Measurements from ENCODE around the gene PER1.
"Not testable (repeated sequence)": the region's sequence is repeated elsewhere in the genome, so short reads cannot be mapped to it uniquely, and the experiment has no call there.

The PER1 gene

GRCh38 chr17:8110907-8111306 is 41.3 kb downstream of the PER1 start:
- DNase-seq (ENCODE audit: insufficient read length, low spot score): no peak
- TF ChIP-seq CTCF (IDR thresholded peaks at IDR 0.05; ENCODE audit: insufficient read depth, missing control alignments): no peak
- FAIRE-seq: no peak

DNA sequence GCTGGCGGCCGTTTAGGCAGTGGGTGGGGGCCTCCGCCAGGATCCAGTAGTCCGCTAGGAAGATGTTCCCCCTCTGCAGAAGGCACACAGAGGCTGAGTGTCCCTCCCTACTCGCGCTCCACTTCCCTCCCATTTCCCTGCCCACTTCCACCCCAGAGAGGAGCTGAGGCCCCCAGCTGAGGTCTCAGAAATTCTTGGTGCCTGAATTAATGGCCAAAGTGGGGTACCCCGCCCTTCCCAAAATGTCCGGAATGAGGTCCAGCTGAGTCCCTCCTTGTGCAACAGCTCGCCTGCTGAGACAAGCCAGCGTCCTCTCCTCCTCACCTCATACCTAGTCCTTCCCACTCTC is 41.8 kb downstream of the PER1 start:
- no peak for TF ChIP-seq CTCF (IDR thresholded peaks at IDR 0.05; ENCODE audit: insufficient read depth, missing control alignments)
- no peak for DNase-seq (ENCODE audit: insufficient read length, low spot score)
- no peak for FAIRE-seq

- peak; percentile 65 for DNase-seq (ENCODE audit: insufficient read length, low spot score)
- TF ChIP-seq CTCF (IDR thresholded peaks at IDR 0.05; ENCODE audit: insufficient read depth, missing control alignments): peak; percentile 37
- no peak for FAIRE-seq
Observed at GRCh38 chr17:8109661-8110455, 42.3 kb downstream of the PER1 start.

DNA sequence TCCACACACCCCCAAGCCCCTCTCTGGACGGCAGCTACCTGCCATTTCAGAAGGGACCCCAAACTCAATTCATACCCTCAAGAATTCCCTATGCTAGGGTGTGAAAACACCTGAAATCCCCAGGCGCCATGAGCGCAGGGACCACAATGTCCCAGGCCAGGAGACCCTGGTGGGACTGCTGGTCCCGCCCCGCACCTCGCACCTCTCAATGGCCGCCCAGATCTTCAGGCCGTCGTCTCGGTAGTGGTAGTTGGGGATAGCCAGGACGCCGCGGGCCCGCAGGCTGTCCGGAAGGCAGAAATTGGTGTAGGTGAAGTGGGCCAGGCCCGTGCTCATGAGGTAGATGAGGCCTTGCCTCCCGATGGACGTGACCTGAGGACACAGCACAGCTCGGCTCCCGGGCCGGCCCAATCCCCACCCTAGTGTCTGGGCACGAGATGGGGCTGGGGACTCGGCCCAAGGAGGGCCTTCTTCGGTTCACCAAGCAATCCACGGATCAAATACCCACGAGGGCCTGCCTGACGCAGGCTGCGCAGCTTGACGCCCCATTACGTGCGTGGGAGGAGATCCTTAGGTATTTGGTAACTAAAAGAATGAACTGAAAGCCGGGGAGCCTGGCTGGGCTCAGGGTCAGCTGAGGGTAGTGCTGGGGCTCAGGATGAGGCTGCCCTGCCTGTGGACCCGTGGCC is 43.1 kb downstream of the PER1 start:
- FAIRE-seq: no peak
- TF ChIP-seq CTCF (IDR thresholded peaks at IDR 0.05; ENCODE audit: insufficient read depth, missing control alignments): no peak

GRCh38 chr17:8106980-8107379 is 45.2 kb downstream of the PER1 start:
- not testable (repeated sequence) for FAIRE-seq; DNase-seq (ENCODE audit: insufficient read length, low spot score)

More for the DNA sequence above, 43.1 kb downstream of the PER1 start:
- DNase-seq (ENCODE audit: insufficient read length, low spot score): no peak

DNA sequence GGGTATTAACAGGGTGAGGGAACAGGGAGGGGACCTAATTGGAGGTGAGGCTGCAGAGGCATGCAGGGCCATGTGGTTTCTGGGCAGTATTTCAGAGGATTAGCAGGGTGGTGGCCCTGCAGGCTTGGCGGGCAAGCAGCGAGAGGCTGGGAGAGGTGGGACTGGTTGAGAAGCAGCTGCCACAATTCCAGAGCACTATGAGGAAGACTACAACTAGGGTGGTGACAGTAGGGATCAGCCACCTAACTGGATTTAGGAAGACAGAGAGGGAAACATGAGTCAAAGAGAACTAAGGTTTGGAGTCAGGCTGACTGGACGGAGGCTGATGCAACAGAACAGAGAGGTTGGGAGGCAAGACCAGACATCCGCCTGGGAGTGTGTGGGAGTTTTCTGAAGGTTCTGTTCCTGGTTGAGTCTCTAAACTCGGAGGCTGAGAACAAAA is 46.2 kb downstream of the PER1 start:
- DNase-seq (ENCODE audit: insufficient read length, low spot score): no peak
- TF ChIP-seq CTCF (IDR thresholded peaks at IDR 0.05; ENCODE audit: insufficient read depth, missing control alignments): no peak
- FAIRE-seq: no peak

- DNase-seq (ENCODE audit: insufficient read length, low spot score): no peak
- no peak for TF ChIP-seq CTCF (IDR thresholded peaks at IDR 0.05; ENCODE audit: insufficient read depth, missing control alignments)
- FAIRE-seq: no peak
Observed at GRCh38 chr17:8104911-8105310, 47.3 kb downstream of the PER1 start.
